Activated CD4-positive, alpha-beta T cell treated with anti-CD3 and anti-CD28 coated beads, Interleukin-2, amount 50 U/mL, for 4 hours (primary cell): ENCODE data around the gene MPEG1.

Source experiments
- DNase-seq, 2 experiments: peaks; one replicate each; pipeline ENCODE4 v3.0.0-alpha.2; 2020

The MPEG1 gene, protein sequence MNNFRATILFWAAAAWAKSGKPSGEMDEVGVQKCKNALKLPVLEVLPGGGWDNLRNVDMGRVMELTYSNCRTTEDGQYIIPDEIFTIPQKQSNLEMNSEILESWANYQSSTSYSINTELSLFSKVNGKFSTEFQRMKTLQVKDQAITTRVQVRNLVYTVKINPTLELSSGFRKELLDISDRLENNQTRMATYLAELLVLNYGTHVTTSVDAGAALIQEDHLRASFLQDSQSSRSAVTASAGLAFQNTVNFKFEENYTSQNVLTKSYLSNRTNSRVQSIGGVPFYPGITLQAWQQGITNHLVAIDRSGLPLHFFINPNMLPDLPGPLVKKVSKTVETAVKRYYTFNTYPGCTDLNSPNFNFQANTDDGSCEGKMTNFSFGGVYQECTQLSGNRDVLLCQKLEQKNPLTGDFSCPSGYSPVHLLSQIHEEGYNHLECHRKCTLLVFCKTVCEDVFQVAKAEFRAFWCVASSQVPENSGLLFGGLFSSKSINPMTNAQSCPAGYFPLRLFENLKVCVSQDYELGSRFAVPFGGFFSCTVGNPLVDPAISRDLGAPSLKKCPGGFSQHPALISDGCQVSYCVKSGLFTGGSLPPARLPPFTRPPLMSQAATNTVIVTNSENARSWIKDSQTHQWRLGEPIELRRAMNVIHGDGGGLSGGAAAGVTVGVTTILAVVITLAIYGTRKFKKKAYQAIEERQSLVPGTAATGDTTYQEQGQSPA

DNA sequence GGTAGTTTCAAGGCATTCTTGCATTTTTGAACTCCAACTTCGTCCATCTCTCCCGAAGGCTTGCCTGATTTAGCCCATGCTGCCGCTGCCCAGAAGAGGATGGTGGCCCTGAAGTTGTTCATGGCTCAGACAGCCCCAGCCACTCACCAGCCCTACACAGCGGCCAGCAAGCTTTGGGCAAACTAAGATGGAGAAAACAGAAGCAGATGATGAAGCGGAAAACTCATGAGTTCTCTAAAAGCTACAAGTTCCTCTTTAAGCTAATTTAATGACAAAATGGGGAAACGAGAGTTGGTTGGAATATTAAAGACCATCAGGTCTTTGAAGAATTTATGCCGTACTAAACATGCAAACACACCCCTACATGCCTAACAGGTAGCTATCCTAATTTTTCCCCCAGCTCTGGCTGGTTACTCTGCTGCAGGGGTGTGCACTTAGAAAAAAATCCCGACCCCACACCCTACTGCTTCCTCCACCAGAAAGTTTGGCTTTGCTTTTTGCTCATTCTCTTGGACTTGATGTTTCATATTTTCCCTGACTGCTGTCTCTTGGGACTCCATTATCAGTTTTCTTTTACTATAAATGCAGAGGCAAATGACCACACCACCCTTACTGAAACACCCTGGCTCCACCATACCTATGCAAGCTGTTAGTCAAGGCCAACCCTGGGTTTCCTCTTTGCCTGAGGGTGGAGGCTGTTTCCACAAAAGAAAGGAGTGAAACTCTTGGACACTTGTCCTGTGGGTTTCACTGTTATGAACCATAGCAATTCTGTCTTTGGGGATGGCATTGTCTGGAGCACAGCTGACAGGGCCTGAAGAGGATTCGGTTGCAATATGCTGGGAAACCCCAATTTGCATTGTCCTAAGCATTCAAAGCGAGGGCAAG, at the start of gene MPEG1:
MPEG1 (minus strand) TSS at position 184 of the 888 bp plus-strand sequence; CDS start at position 122, 62 bp downstream.
- no peak for DNase-seq

DNA sequence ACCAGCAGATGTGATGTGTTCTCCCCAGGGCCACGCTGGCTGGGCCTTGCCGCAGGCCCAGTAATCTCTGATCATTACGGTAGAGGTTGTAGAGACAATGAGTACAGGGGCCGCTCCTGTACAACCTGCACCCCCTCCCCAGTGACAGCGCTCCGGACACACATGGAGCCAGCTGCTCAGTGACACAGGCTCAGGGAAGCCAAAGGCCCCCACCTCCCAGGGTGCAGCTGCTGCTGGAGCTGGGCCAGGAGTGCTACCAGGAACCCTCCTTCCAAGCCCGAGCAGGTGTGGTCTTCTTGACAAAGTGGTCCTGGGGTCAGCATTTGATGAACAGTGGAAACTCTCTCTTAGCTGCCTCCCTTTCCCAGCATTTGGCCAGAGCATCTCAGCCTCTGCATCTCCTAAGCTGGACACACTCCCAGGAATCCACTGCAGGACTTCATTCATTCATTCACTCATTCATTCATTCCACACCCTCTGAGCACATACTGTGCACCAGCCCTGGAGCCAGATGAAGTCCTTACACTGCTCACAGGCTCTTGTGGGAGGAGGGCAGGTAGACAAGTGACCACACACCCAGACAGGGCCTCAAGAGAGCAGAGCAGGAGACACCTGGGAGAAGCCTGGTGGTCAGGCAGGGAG, 49.6 kb upstream of the MPEG1 start:
- no peak for DNase-seq

DNA sequence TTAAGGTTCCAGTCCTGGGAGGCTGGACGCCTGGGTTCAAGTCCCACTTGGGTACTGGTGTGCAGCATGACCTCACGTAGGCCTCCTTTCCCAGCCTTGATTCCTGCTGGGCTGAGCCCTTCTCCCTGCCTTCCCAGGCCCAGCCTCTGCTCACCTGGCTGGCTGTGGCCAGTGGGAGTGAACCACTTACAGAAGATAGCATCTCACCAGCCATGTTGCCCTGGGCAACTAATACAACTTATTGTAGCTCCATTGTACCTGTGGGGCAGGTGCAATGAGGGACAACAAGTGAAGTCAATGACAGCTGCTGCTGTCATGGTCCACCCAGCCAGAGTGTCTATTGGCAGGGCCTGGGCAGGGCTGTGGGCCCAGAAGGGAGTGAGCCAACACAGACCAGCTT, 48.4 kb upstream of the MPEG1 start:
- DNase-seq: no peak

DNA sequence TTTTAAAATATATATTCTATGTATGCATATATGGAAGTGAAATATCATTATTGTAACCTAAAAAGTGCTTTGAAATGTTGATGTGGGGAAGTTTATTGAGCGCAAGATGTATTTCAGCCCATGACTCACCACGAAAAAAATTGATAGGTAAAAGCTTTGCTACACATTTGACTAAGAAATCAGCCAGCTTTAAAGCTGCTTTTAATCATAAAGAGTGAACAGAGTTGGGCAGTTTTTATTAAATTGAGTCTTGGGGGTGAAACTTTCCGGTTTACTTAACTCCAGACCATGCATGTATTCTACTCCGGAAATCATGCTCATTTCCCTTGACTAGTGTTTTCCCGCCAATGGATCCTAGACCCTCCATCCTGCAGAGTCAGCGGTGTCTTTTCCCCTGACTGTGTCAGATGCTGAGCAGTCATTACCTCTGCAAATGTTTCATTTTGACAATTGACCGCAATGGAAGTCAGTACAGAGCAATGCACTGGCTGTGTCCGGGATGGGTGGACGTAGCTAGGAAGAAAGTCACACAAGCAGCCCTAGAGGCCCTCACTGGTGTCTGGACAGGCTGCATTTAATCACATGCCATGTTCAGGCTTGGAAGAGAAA, 47.2 kb upstream of the MPEG1 start:
- DNase-seq: no peak

DNA sequence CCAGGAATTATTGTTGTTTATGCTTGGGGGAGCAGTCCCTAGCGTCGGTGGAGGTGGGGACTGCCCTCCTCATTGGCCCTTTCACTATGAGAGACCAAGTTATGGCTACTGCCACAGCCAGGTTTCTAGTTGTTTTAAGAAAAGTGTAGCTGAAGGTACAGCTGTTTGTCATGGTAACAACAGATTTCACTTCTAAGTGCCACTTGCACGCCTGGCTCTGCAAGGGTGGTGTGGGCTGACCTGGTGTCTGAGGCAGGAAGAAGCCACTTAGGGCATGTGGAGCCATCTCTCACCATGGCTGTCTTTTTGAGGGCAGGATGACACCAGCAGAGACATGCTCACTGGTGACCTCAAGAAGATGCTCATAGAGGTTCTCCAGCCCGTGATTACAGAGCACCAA, 46.3 kb upstream of the MPEG1 start:
- DNase-seq: no peak

DNA sequence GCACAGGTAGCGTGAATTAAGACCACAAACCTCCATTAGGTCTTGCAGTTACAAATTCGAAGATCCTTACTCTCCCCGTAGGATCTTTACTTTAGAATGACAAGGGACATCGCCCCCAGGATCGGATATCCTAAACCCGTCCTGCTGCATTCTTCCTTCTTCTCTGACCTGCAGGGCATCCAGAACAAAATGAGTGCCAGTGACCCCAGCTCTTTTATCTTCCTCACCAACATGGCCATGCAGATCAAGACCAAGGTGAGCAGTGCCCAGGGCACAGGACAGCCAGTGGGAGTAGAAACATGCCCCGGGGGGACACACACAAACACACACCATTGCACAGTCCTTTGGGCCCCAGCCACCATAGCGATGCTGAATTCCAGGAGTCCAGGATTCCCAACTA, 42.6 kb upstream of the MPEG1 start:
- DNase-seq: no peak

DNA sequence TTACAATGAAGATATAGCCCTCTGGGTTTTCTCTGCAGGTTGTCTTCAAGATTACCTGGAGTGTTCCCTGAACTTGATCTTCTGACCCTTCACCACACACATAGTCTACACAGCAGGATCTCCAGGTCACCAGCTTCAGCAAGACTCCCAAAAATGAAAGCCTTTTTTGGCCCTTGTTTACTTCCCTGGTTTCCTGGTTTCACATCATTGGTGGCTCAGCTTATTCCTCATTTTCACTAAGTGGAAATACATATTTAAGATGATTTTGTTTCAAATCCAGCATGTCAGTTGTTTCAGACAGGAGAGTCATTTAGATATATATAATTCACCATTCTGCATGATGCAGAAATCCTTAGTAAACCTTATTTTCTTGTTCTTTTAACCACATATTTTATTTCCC, 41.6 kb upstream of the MPEG1 start:
- DNase-seq: no peak

DNA sequence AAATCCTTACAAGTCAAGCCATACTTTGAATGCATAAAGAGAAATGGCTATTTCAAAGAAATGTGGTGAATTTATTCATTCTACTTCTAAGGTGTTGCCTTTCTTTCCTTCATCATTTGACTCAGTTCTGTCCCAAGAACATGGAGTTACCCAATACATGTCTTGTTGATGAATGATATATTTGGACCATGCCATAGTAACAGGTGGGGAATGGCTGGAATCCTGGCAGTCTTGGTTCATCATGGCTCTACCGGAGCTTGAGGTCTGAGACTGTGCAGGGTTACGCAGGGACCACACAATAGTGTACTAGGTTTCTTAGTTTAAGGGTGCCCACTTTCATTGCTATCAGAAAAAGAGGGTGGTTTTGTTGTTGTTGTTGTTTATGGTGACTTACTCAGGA, 40.3 kb upstream of the MPEG1 start:
- DNase-seq: no peak

DNA sequence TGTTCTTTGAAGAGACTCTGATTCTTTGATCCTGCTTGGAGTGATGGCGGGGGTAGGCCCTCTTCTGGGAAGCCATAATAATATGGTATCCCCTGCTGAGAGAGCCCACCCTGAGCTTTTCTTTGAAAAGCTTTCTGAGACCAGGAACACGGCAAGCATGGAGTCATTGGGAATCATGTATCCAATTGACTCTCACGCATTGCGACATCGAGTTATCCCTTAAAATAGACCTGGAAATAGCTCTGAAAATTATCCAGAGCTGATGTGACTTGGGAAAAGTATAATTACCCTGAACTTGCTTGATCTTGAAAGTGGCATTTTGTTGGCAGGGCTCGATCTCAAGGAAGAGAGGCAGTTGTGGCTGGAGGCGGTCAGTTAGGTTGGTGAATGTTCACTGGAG, 36.8 kb upstream of the MPEG1 start:
- no peak for DNase-seq

DNA sequence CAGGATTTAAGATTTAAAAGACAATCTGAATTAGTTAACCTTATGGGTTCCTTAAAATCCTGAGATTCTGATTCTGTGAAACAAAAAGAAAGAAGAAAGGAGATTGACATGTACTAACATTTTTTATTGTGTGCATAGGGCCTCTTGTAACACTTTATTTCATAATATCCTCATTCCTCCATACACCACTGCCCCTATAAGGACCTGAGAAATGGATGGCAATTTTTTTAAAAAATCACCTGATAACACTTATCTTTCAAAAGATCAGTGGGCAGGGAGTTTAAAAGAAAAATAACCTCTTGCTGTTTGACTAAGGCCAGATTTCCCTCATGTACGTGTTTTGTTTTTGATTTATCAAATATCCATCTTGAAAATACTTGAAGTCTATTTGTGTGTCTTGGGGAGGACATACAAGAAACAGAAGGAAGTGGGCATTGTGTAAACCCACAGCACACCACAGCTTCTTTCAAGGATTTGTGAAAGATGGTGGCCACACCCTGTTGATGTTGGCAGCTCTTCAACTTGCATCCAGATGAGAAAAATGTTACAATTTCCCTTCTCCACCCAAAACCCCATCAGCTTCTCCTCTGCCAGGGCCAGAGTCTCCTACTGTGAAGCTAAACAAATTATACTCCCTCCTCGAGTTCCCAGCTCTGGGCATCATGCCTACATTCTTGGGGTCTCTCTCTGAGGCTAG, 35.0 kb upstream of the MPEG1 start:
- no peak for DNase-seq

DNA sequence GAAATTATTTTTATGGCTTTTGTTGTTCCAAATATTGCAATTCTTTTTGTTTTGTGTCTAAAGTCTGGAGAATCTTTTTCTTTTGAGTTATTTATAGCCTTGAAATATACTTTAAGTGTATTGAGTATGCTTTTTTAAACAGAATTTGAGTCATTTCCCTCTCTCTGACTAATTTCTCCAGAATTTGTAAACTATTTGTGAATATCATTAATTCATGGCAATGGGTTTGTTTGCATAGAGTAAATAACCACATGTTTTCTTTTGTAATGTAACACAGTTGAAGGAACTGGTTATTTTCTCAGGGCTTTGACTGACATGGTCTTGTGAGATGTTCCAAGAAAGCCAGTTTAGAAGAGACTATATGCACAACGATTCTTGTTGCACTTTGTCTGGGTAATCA, 30.9 kb upstream of the MPEG1 start:
- no peak for DNase-seq

DNA sequence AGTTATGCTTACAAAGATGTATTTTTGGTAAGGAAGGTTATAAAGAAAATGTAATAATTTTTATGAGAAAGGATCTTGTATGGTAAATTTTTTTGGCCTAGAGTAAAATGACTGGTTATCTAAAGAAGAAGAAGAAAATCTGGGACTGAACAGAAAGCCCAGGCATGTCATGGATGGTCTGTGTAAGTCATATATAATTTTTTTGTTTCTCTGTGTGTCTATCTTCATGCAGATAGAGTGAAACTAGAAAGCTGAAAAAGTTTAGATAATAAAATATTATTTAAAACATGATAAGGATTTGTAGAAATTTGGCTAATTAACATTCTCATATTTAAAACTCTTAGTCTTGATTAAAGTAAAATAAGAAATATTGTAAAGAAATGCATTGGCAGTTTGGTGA, 27.6 kb upstream of the MPEG1 start:
- DNase-seq: no peak

DNA sequence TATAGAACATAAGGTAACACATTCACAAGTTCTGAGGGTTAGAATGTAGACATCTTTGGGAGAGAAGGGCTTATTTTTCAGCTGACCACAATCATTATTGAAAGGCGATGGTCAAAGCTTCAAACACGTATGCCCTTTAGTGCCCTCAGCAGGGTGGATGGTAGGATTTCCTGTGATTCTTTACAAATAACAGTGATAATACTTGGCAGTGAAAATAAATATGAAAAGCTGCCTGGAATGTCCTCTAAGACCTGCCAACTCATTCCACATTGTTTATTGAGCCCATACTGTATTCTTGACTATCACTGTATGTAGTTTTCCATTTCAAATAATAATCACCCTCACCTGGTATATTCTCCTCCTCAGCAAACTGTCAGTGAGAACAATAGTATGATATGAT, 13.7 kb upstream of the MPEG1 start:
- DNase-seq: no peak

DNA sequence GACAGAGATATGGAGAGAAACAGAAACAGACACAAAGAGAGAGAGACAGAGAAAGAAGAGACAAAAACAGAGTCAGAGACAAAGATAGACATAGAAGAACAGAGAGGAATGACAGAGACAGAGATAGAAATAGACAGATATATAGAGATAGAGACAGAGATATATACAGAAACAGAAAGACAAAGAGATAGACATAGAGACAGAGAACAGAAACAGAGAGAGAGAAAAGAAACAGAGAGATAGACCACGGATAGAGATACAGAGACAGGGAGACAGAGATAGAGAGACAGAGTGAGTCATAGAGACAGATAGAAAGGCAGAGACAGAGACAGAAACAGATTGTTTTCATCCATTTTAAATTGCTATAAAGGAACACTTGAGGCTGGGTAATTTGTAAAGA, 12.3 kb upstream of the MPEG1 start:
- no peak for DNase-seq

DNA sequence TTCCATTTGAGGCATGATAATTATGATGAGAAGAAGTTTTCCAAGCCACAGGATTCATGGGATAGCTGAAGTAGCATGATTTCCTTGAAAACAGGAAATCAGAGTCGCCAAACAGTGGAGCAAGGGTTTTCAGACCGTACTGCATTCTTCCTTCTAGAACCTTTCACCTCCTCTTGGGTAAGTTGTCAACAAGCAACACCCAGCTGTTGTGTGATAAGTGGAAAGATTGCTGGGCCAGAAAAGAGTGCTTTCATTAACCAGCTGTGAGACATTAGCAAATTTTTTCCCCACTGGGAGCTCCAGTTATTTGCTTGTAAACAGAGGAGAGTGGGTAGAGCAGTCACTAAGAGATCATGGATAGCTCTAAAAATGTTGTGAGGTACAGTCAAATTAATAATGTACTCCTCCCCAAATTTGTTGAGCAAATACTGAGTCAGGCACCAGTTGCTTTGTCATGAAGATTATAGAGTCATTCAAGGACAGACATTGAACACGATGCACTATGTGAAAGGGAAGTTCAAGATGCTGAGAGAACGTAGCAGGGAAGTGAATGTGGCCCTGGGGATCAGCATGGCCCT, 11.7 kb upstream of the MPEG1 start:
- no peak for DNase-seq

DNA sequence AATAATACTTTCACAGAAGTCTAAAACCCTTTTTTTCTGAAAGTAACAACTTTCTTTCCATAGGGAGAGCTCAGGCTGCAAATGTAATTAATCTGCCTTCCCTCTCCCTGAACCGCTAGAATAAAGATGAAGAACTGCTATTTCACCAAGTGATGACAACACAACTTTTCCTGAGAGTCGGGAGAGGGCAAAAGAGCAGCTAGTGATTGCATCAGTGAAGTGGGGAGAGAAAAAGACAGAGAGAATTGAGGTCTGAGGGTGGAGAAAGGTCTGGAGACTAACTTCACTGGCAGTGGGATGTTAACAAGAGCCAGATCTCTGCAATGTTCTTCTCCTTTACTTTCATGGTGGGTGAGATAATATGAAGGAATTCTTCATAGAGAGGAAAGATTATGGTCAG, 10.9 kb upstream of the MPEG1 start:
- DNase-seq: no peak

DNA sequence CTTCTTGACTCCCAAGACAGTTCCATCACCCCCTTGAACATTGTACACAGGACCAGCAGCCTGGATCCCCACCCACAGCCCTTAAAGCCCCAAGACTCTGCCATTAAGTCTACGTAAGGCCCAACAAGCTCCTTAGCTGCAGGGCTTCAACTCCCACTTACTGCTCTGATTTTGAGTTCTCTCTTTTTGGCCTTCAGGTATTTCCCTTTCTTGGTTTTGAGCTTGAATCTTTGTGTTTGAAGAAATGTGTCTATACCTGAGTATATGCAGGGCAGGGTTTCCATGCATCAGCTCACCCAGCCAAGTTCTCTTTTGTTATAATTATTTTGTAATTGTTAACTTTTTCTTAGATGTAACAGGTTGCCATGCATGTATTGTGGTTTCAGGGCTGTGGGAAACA, 10.4 kb upstream of the MPEG1 start:
- no peak for DNase-seq

DNA sequence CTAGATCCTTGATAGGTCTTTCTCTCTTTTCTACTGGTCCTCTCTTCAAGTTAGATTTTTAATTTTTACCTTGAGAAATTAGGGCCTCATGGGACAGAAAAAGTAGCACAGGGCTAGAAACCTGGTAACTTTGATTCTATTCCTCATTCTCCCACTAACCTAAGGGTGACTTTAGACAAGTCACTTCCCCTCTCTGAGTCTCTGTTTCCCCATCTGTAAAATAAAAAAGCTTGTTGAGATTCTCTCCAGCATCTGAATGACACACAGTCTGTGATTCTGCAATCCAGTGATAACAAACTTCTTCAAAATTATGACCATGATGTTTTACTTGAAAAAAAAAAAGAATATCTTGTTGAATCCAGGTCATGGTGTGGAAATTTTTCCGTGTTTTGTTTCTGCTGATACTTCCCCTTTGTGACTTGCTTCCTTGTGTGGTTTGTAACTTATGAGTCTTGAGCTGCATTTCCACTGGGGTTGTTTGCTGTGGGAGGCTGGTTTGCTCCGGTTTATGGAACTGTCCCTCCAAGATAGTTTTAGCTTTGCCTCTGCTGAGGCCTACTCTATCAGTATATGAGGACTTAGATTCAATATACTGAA, 9.8 kb upstream of the MPEG1 start:
- no peak for DNase-seq

DNA sequence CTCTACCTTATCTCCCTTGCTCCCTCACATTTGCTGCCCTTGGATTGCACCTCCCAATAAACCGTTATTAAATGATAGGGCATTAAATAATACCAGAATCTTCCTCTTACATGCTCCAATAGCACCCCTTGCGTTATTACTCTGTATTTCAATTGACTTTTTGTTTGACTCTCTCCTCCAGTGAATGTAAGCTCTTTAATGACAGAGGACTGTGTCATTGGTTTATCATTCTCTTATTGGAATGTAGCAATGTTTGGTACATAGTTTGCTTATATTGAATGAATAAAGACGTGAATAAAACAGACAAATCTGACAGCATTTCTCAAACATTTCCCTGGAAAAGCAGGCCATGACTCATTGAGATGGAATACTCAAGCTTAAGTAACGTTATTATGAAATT, 8.7 kb upstream of the MPEG1 start:
- DNase-seq: no peak

DNA sequence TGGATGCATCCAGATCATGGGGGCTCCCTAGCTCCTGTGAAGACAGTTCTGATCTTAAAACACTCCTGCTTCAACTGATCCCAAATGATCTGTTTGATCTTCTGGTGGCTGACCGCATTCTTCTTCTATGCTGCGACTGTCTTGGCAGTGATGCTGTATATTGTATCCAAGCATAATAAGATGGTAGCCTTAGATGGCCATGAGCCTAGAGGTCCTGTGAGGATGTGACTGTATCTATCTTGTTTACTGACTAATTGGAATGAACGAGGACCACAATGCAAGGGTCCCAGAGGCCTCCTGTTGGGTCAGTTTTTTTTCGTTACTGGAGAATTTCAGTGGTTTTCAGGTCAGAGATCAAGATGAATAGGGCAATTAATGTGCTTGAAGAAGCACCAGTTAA, 7.1 kb upstream of the MPEG1 start:
- DNase-seq: no peak

DNA sequence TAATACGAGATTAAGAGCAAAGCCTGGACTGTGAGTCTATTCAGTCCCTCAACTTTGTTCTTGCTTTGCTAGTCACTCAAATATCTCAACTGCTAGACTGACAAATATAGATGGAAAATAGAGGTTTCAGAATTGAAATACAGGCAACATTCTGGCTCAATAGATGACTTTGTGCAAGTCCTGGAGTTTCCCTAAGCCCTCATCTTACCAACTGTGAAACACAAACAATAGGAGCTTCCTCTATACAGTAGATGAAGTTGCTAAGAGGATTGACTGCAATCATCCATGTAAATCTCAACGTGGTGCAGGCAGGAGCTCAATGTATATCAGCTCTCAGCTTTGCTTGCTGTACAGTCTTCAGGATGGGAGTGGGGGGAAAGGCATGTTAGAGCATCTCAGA, 6.2 kb upstream of the MPEG1 start:
- no peak for DNase-seq
